NCI-H2196 (cell line): ENCODE results near the gene RNF14.
A peak's percentile ranks its signal among the peaks of the same experiment; 100 is the strongest.

ENCODE experiments used
- DNase-seq: peaks from one replicate; lab custom pipeline; 2025; ENCODE audit not compliant: unreplicated experiment; lab: John Stamatoyannopoulos, UW

RNF14 gene

GRCh38 chr5:141947316-141947715 lies 21.6 kb upstream of the RNF14 start:
- DNase-seq = no peak

- no peak for DNase-seq
These were observed 20.1 kb upstream of the RNF14 start for GRCh38 chr5:141948812-141949211.

- no peak for DNase-seq
These were observed 19.4 kb upstream of the RNF14 start for GRCh38 chr5:141949511-141949910.

GRCh38 chr5:141950207-141951005 lies 18.5 kb upstream of the RNF14 start:
- no peak for DNase-seq

- DNase-seq = no peak
These were observed 17.5 kb upstream of the RNF14 start for GRCh38 chr5:141951332-141951781.

- no peak for DNase-seq
These were observed 16.9 kb upstream of the RNF14 start for GRCh38 chr5:141952020-141952419.

- DNase-seq = no peak
These were observed 14.7 kb upstream of the RNF14 start for GRCh38 chr5:141954194-141954593.

- DNase-seq = no peak
These were observed 11.4 kb upstream of the RNF14 start for GRCh38 chr5:141957367-141957996.

- no peak for DNase-seq
These were observed 10.8 kb upstream of the RNF14 start, which contains the start of gene PCDH12 for GRCh38 chr5:141958113-141958512. PCDH12 (minus strand) TSS chr5:141958202; CDS start chr5:141957851, 351 bp downstream.

- no peak for DNase-seq
These were observed 10.2 kb upstream of the RNF14 start for GRCh38 chr5:141958546-141959172.

GRCh38 chr5:141960018-141960417 lies 8.9 kb upstream of the RNF14 start:
- DNase-seq = peak; percentile 21

- peak; percentile 93 for DNase-seq
These were observed 8.2 kb upstream of the RNF14 start for GRCh38 chr5:141960449-141961323.

GRCh38 chr5:141961466-141961865 lies 7.4 kb upstream of the RNF14 start:
- no peak for DNase-seq

GRCh38 chr5:141963701-141964100 lies 5.2 kb upstream of the RNF14 start:
- DNase-seq = no peak

GRCh38 chr5:141965071-141965470 lies 3.8 kb upstream of the RNF14 start:
- no peak for DNase-seq

- DNase-seq = no peak
These were observed 2.5 kb upstream of the RNF14 start for GRCh38 chr5:141966275-141966962.

GRCh38 chr5:141966963-141967333 lies 2.0 kb upstream of the RNF14 start:
- no peak for DNase-seq

- DNase-seq = no peak
These were observed 1.2 kb downstream of the RNF14 start for GRCh38 chr5:141969783-141970771.

GRCh38 chr5:141973871-141974595 lies 5.1 kb downstream of the RNF14 start:
- no peak for DNase-seq
